Mesothelial cell of epicardium (in vitro differentiated cells): ENCODE results near the gene IGSF9. TPM values are rescaled to one million over a fixed set of nuclear protein-coding genes. Genes with fewer than 3 reads are reported as not detected.
A peak's percentile ranks its signal among the peaks of the same experiment; 100 is the strongest.

ENCODE experiments used
- DNase-seq, 2 experiments: peaks; one replicate each; pipeline ENCODE4 v3.0.0; 2021; ENCODE audit warnings: low spot score in 2 of 2; ENCODE audit not compliant: unreplicated experiment in 2 of 2
- H3K27ac Mint-ChIP-seq: 2 replicates; pipeline ENCODE4 v1.8.0; 2021; ENCODE audit warnings: mixed read lengths
- H3K27me3 Mint-ChIP-seq: 2 replicates; pipeline ENCODE4 v1.8.0; 2021; ENCODE audit warnings: low read depth, mixed read lengths
- H3K36me3 Mint-ChIP-seq: 2 replicates; pipeline ENCODE4 v1.8.0; 2021; ENCODE audit warnings: mixed read lengths
- H3K4me1 Mint-ChIP-seq: 2 replicates; pipeline ENCODE4 v1.8.0; 2021; ENCODE audit warnings: mixed read lengths
- H3K4me3 Mint-ChIP-seq: 2 replicates; pipeline ENCODE4 v1.8.0; 2021; ENCODE audit warnings: mild to moderate bottlenecking, moderate library complexity, mixed read lengths
- H3K9me3 Mint-ChIP-seq: 2 replicates; pipeline ENCODE4 v1.8.0; 2021; ENCODE audit warnings: mixed read lengths
- total RNA-seq: library from RNA; stranded (reverse); gene quantifications from 3 replicates; pipeline ENCODE4 v1.2.1, GENCODE V29; 2021
- TF ChIP-seq, protein P1 (sequence below): fragments of 200-600 bp; sonication (generic); IDR thresholded peaks from one replicate; pipeline ENCODE4 v1.5.0; 2021; ENCODE audit warnings: antibody characterized with exemption; ENCODE audit not compliant: unreplicated experiment

IGSF9 gene
- total RNA-seq, 1 donor from 2014 or later = 76.9 TPM

DNA sequence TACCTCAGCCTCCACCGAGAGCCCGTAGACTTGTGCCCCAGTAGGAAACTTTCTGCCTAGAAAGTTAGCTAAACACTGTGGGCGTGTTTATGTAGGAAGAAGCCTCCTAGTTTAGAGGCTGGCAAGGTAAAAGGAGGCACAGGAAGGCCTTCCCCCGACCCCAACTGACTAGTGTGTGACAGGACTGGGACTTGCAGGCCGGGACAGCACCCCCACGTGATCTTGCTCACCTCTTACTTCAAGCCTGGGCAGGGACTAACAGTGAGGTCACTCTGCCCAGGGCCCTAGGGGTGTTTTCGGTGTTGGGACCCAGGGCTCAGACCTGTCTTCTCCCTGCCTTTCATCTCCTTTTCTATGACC, 19.7 kb downstream of the IGSF9 start:
- TF ChIP-seq, protein P1, sequence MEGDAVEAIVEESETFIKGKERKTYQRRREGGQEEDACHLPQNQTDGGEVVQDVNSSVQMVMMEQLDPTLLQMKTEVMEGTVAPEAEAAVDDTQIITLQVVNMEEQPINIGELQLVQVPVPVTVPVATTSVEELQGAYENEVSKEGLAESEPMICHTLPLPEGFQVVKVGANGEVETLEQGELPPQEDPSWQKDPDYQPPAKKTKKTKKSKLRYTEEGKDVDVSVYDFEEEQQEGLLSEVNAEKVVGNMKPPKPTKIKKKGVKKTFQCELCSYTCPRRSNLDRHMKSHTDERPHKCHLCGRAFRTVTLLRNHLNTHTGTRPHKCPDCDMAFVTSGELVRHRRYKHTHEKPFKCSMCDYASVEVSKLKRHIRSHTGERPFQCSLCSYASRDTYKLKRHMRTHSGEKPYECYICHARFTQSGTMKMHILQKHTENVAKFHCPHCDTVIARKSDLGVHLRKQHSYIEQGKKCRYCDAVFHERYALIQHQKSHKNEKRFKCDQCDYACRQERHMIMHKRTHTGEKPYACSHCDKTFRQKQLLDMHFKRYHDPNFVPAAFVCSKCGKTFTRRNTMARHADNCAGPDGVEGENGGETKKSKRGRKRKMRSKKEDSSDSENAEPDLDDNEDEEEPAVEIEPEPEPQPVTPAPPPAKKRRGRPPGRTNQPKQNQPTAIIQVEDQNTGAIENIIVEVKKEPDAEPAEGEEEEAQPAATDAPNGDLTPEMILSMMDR = no peak
- Mint-ChIP-seq H3K4me3 (peak overlapping the region; percentile 92), H3K27ac (peak overlapping the region; percentile 89), H3K4me1 (peaks cover 43% of the 10 kb centered on the region), H3K27me3 (no peaks in the 10 kb centered on the region), H3K9me3 (no peaks in the 10 kb centered on the region), H3K36me3 (peaks cover 8% of the 10 kb centered on the region)
- no peak for DNase-seq

DNA sequence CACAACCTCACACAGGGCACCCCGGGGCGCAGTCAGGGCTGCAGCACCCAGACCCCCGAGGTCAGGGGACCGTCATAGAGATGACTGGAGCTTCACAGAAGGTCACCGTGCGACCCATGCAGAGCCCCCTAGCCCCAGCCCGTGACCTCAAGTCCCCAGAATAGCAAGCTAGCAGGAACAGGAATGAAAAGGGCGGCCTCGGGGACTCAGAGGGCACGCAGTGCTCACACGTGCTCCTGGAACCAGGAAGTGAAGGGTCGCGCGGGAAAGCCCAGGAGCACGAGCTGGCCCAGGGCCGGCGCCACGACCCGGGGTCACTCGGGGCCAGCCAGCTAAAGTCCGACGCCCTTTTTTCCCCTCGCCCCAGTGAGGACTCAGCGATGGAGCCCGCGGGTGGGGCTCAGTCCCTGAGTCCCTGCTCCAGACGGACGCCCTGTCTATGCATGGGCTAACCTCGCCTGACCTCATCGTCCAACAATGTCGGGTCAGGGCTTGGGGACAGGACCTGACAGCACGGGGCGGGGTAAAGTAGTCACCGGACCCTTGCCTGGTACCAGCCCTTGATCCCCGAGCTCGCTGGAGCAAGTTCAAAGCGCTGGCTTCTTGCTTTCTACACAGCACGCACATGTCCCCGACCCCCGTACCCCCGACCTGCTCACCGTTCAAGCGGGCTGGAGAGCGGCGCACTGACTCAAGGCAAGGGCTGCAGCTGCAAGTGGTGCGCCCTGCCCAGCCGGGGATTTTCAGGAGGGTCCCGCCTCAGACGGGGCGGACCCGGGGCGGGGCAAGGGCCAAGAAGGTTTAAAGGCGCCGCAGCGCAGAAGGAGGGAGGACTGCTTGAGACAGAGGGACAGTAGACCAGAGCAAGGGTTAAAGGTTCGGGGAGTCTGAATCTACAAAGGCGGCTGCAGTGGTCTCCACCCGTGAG, 20.4 kb downstream of the IGSF9 start, which contains the start of gene TAGLN2:
TAGLN2 (minus strand) TSS at position 717 of the 928 bp plus-strand sequence. CDS start 4,998 bp downstream, outside the sequence.
- DNase-seq = peak; percentile 53 to 71
- Mint-ChIP-seq H3K9me3 (no peaks in the 10 kb centered on the region), H3K4me1 (peaks cover 43% of the 10 kb centered on the region), H3K36me3 (peaks cover 8% of the 10 kb centered on the region), H3K27ac (peak within 1 kb of the TSS; percentile 89), H3K27me3 (no peaks in the 10 kb centered on the region), H3K4me3 (peak within 1 kb of the TSS; percentile 92)
- TF ChIP-seq, protein P1 = no peak

DNA sequence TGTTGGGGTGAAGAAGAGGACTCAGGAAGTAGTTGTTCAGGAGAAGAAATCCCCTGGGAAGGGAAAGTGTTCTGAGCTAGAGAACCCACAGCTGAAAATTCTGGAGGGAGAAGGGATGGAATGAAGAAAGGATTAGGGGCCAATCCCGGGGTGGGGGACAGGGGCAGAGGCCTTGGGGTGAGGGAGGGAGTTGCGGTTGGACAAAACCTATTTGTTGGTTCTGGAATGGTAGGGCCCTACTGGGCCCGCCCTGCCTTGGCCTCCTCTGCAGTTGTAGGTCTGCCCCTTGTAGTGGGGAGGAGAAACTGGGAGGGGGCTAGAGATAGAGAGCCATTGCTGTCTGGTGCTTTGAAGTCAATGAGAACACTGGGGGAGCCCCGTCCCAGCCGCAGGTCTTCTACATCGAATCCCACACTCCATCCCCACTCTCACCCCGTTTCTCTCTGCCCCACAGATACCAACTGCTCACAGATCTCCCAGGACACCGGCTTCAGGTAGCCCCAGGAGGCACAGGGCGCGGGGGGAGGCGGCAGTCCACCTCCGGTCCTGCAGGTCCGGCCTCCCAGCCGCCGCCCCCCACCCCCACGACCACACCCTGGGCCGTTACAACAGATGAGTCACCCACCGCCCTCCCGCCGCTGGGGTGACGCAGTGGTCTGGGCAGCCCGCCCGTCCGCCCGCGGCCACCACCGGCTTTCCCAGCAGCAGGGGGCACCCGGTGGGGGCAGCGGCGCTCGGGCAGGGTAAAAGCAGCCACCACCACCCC, 21.2 kb downstream of the IGSF9 start:
- no peaks in the 10 kb centered on the region for H3K27me3 Mint-ChIP-seq

DNA sequence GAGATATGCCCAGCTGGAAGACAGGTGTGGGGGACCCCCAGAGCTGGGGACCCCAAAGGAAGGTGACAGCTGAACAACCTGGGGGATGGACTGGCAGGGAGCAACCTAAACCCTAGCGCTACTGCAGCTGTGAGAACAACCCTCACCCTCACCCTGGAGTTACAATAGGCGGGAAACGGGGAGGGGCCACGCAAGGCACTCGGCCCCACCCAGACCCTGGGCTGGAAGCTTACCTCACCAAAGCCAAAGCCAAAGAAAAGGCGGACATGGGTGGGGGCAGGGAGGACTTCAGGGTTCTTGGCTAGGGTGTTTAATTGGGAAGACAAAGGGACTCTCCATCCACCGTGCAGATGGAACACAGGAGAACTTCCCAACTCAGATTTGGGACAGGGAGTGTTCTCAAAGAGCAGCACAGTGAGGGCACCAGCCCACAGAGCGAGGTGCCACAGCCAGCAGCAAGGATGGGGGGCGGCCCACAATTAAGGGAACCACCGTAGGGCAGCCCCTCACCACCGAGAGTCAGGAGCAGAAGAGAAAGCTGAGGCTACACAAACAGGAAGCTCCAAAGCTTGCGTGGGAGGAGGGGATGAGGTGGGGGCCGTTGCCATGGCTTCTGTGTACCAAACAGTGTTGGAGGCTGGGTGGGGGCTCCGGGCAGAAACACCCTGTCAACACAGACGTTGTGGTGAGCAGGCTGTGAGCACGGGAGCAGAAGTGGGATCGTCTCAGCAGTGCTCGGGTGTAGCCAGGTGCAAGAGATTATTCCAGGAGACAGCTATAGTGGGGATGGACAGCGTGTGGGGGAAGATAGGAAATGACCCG, 22.0 kb downstream of the IGSF9 start:
- Mint-ChIP-seq H3K27me3 (no peaks in the 10 kb centered on the region), H3K27ac (peak overlapping the region; percentile 93), H3K4me3 (peak overlapping the region; percentile 92), H3K9me3 (no peaks in the 10 kb centered on the region), H3K4me1 (peaks cover 43% of the 10 kb centered on the region), H3K36me3 (peaks cover 11% of the 10 kb centered on the region)
- peak; percentile 48 to 64 for DNase-seq
- TF ChIP-seq, protein P1 = no peak

More for the DNA sequence above, 21.2 kb downstream of the IGSF9 start:
- peaks cover 43% of the 10 kb centered on the region for H3K4me1 Mint-ChIP-seq
- peak in 1 of 2 experiments; percentile 66 for DNase-seq
- H3K27ac Mint-ChIP-seq = peak overlapping the region; percentile 93
- H3K4me3 Mint-ChIP-seq = peak overlapping the region; percentile 92
- H3K36me3 Mint-ChIP-seq = peaks cover 15% of the 10 kb centered on the region
- H3K9me3 Mint-ChIP-seq = no peaks in the 10 kb centered on the region
- TF ChIP-seq, protein P1 = no peak

DNA sequence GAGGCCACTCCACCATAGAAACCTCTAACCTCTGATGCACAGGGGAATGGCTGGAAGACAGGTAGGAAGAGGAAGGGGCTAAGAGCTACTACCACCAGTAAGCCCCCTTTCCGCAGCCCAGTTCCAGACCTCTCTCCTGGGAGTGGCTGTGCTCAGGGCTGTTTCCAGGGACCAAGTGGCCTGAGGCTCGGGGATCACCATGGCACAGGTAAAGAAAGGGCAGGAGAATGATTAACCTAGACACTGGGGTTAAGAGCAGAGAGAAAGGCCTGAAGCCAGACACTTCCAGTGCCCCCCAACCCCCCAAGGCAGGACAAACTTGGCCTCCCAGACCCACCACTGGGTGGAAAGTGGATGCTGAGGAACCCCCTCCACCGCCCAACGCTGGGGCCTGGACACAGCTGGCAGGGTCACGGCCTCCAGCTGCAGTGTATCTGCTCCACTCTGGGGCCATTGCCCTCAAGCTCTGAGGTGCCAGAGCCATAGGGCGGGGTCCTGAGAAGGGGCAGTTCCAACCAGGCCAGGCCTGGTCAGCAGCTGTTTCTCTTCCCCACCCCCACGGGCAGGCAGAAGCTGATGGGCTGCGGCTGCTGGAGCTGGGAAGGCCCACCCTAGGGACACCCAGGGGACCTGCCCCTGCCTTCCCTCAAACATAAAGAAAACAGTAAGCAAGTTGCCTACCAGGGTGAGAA, 22.8 kb downstream of the IGSF9 start:
- Mint-ChIP-seq H3K4me3 (peak overlapping the region; percentile 92), H3K9me3 (no peaks in the 10 kb centered on the region), H3K36me3 (peaks cover 17% of the 10 kb centered on the region), H3K27me3 (no peaks in the 10 kb centered on the region), H3K27ac (peak overlapping the region; percentile 62), H3K4me1 (peaks cover 43% of the 10 kb centered on the region)
- TF ChIP-seq, protein P1 = no peak
- DNase-seq = no peak
